ENCODE data around the gene PRDX5. TPM values are rescaled to one million over a fixed set of nuclear protein-coding genes. Genes with fewer than 3 reads are reported as not detected.

The PRDX5 gene
- total and polyA plus RNA-seq, 9 of the 15 experiments (the other 6 are each of a cell fraction or from before 2014, with no cell fraction given), result 40.8 to 327 (median 204) TPM

DNA sequence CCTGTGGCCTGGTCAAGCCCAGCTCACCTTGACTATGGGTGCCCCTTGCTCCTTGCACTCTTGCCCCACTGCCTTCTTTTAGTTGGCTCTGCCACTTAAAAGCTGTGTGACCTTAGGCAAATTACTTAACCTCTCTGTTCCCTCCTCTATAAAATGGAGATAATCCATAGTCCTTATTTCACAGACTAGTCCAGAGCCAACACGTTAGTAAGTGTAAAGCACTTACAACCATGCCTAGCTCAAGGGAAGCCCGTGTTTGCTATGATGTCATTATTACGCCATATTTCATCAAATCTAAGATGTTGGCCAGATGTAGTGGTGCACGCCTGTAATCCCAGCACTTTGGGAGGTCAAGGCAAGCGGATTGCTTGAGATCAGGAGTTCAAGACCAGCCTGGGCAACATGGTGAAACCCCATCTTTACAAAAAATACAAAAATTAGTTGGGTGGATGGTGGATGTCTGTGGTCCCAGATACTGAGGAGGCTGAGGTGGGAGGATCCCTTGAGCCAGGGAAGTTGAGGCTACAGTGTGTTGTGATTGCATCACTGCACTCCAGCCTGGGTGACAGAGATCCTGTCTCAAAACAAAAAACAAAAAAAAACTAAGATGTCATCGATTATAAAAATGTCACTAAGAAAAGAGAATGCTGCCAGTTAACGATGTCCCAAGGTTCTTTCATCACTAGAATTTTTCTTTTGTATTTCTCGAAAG is 19.8 kb downstream of the PRDX5 start:
- 41% methylated on average over 8 of the region's 8 CpGs for WGBS (ENCODE audit: insufficient coverage, low coverage, missing lambda C conversion rate)
- Histone ChIP-seq H3K27ac (ENCODE audit: extremely low read depth, low read depth, low read length) (no peak overlapping the region), H3K9ac (ENCODE audit: insufficient read depth in 1 of 2, low read depth in 2 of 2, low read length in 2 of 2) (no peak overlapping the region), H3K4me3 (no peak overlapping the region), H3K79me2 (ENCODE audit: control insufficient read depth, insufficient read depth, low read length) (no peaks in the 10 kb centered on the region), H2AFZ (ENCODE audit: low read depth, low read length) (0 out of 2 replicates have a peak overlapping the region, but pooled peaks have one; percentile 23), H3K9me3 (replicated peaks; ENCODE audit: control insufficient read depth, insufficient read depth, low read depth, low read length) (no peaks in the 10 kb centered on the region), H3K4me2 (ENCODE audit: insufficient read depth, low read length) (no peak overlapping the region), H3K36me3 (ENCODE audit: control insufficient read depth, insufficient read depth, low read length) (no peaks in the 10 kb centered on the region), H3K9me1 (ENCODE audit: control insufficient read depth, insufficient read depth, low read length) (no peaks in the 10 kb centered on the region), H3K4me1 (replicated peaks in 1 of 2; ENCODE audit: control insufficient read depth in 2 of 2, insufficient read depth in 2 of 2, low read length in 2 of 2) (peaks cover 31 to 56% of the 10 kb centered on the region in 2 experiments), H3K27me3 (ENCODE audit: control insufficient read depth in 2 of 2, insufficient read depth in 2 of 2, low read length in 2 of 2) (no peaks in the 10 kb centered on the region), H4K20me1 (replicated peaks; ENCODE audit: control insufficient read depth, insufficient read depth, low read length) (no peaks in the 10 kb centered on the region)
- FAIRE-seq, result no peak
- in situ Hi-C loops (cut with MboI) (no loop called here), intact Hi-C loops (cut with micrococcal nuclease) (no loop called here)
- no peak for ATAC-seq
- ChIA-PET POLR2A (interaction anchor here (0.9 to 1.0 kb wide), 3 partner anchors 17 to 132 kb away, joined by 3 read pairs; partner anchors contain the start of gene PRDX5), CTCF (ENCODE audit: low intra/inter-chr PET ratio) (no interaction called here)
- BruUV-seq (replicated peaks), result no TSS peak
- DNase-seq (ENCODE audit: extremely low read depth in 1 of 4, low spot score in 3 of 4), result no peak
- TF ChIP-seq BRD9 (IDR thresholded peaks at IDR 0.05; ENCODE audit: low read depth, partially characterized antibody) (peak; percentile 76), DACH1 (IDR thresholded peaks at IDR 0.05; ENCODE audit: partially characterized antibody) (peak; percentile 42), CHD4 (IDR thresholded peaks at IDR 0.05; ENCODE audit: insufficient read depth, insufficient replicate concordance, low read depth, low read length, poor library complexity, severe bottlenecking) (peak; percentile 85), PTBP1 (IDR thresholded peaks at IDR 0.05; ENCODE audit: low read depth, low read length) (0 out of 2 replicates have a peak, but pooled peaks have one; percentile 65), ESRRA (IDR thresholded peaks at IDR 0.05; ENCODE audit: borderline replicate concordance, low read depth) (0 out of 2 replicates have a peak, but pooled peaks have one; percentile 13), TEAD2 (tag; IDR thresholded peaks at IDR 0.05) (no peak), ATF1 (CRISPR knock-in tag; IDR thresholded peaks at IDR 0.05) (no peak), ATF1 (tag; IDR thresholded peaks at IDR 0.05) (0 out of 2 replicates have a peak, but pooled peaks have one; percentile 33), NR2C2 (CRISPR knock-in tag; IDR thresholded peaks at IDR 0.05) (0 out of 2 replicates have a peak, but pooled peaks have one; percentile 32), NR2C2 (tag; IDR thresholded peaks at IDR 0.05) (no peak), ZZZ3 (IDR thresholded peaks at IDR 0.05) (no peak), MTA1 (IDR thresholded peaks at IDR 0.05; ENCODE audit: borderline replicate concordance) (0 out of 2 replicates have a peak, but pooled peaks have one; percentile 31), CEBPG (CRISPR knock-in tag; IDR thresholded peaks at IDR 0.05) (peak; percentile 75), CEBPG (tag; conservative IDR thresholded peaks at IDR 0.05 in 1 of 2, IDR thresholded peaks at IDR 0.05 in 1 of 2) (peak in 1 of 2 experiments; percentile 76), NONO (IDR thresholded peaks at IDR 0.05; ENCODE audit: low read depth in 2 of 2, low read length in 1 of 2) (no peak), BCOR (IDR thresholded peaks at IDR 0.05) (peak; percentile 99), ZFP36 (IDR thresholded peaks at IDR 0.05; ENCODE audit: low read depth, low read length, partially characterized antibody) (peak; percentile 93), RCOR1 (IDR thresholded peaks at IDR 0.05; ENCODE audit: borderline replicate concordance in 1 of 2, low read depth in 2 of 2, low read length in 2 of 2) (peak in 1 of 2 experiments; percentile 83; a peak in 2 of 4 replicates), ADNP (tag; IDR thresholded peaks at IDR 0.05) (peak; percentile 92), CBX1 (IDR thresholded peaks at IDR 0.05; ENCODE audit: low read depth) (0 out of 2 replicates have a peak, but pooled peaks have one; percentile 41), LEF1 (IDR thresholded peaks at IDR 0.05) (peak; percentile 27; the same call in 1 of the 2 replicates)
- TF ChIP-seq, protein P1, sequence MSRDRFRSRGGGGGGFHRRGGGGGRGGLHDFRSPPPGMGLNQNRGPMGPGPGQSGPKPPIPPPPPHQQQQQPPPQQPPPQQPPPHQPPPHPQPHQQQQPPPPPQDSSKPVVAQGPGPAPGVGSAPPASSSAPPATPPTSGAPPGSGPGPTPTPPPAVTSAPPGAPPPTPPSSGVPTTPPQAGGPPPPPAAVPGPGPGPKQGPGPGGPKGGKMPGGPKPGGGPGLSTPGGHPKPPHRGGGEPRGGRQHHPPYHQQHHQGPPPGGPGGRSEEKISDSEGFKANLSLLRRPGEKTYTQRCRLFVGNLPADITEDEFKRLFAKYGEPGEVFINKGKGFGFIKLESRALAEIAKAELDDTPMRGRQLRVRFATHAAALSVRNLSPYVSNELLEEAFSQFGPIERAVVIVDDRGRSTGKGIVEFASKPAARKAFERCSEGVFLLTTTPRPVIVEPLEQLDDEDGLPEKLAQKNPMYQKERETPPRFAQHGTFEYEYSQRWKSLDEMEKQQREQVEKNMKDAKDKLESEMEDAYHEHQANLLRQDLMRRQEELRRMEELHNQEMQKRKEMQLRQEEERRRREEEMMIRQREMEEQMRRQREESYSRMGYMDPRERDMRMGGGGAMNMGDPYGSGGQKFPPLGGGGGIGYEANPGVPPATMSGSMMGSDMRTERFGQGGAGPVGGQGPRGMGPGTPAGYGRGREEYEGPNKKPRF (IDR thresholded peaks at IDR 0.05; ENCODE audit: low read depth, low read length), result no peak
